Putamen (tissue), 1 donor: ENCODE data around the gene OGFR.

Experiments used
- DNase-seq: peaks from one replicate; pipeline ENCODE4 v3.0.0-alpha.2; 2016; ENCODE audit warnings: low spot score

The OGFR gene, protein sequence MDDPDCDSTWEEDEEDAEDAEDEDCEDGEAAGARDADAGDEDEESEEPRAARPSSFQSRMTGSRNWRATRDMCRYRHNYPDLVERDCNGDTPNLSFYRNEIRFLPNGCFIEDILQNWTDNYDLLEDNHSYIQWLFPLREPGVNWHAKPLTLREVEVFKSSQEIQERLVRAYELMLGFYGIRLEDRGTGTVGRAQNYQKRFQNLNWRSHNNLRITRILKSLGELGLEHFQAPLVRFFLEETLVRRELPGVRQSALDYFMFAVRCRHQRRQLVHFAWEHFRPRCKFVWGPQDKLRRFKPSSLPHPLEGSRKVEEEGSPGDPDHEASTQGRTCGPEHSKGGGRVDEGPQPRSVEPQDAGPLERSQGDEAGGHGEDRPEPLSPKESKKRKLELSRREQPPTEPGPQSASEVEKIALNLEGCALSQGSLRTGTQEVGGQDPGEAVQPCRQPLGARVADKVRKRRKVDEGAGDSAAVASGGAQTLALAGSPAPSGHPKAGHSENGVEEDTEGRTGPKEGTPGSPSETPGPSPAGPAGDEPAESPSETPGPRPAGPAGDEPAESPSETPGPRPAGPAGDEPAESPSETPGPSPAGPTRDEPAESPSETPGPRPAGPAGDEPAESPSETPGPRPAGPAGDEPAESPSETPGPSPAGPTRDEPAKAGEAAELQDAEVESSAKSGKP

DNA sequence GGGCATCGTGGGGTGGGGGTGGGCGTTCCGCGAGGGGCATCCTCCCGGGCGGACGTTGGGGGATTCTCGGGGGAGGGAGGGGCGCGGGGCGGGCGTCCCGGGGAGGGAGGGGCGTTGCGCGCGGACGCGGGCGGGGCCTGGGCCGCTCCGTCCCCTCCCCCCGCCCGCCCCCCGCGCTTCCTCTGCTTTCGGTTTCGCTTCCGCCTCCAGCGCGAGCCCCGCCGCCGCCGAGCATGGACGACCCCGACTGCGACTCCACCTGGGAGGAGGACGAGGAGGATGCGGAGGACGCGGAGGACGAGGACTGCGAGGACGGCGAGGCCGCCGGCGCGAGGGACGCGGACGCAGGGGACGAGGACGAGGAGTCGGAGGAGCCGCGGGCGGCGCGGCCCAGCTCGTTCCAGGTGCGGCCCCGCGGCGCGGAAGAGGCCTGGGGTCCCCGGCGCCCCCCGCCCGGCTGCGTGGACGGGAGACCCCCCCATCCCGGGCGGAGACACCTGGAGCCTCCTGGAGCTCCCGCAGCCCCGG lies at the start of gene OGFR:
OGFR (plus strand) TSS at position 209 of the 528 bp plus-strand sequence; CDS start at position 234, 25 bp downstream.
- DNase-seq, result no peak

DNA sequence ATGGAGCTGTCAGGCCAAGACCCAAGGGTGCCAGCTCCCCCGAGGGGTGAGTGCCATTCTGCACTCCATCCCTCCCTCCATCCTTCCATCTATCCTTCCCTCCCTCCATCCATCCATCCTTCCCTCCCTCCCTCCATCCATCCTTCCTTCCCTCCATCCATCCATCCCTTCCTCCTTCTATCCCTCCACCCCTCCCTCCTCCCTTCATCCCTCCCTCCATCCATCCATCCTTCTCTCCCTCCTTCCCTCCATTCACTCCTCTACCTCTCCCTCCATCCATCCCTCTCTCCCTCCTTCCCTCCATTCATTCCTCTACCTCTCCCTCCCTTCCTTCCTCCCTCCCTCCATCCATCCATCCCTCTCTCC lies 49.7 kb upstream of the OGFR start:
- DNase-seq, result no peak

DNA sequence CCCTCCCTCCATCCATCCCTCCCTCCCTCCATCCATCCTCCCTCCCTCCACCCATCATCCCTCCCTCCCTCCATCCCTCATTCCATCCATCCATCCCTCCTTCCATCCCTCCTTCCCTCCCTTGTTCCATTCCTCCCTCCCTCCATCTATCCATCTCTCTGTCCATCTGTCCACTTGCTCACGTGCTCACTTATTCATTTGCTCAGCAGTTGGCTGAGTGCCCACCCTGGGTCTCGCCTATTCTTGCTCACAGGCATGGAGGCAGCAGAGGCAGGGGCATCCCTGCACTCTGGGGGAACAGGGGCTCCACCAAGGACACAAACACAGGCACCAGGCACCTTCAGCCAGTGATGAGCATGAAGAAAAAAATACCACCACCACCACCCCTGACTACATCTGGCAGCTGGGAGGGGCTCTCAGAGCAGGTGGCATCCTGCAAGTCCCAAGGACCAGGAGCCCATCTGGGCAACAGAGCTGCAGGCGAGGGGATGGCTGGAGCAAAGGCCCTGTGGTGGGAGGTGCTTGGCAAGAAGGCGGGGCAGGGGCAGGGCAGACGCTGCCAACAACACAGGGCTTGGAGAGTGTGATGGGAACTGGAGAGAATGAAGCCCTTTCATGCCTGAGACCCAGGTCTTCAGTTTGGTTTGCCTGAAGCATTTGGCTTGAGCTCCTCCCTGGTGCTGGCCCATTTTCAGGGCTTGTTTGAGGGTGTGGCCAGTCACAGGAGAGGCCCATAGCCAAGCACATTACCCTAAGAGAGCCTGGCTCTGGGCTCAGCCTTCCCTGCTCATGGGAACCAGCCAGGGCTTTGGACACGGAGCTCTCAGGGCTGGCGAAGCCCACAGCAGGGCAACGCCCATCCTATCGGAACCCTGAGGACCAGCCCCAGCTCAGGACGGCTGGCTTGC lies 48.6 kb upstream of the OGFR start:
- no peak for DNase-seq

DNA sequence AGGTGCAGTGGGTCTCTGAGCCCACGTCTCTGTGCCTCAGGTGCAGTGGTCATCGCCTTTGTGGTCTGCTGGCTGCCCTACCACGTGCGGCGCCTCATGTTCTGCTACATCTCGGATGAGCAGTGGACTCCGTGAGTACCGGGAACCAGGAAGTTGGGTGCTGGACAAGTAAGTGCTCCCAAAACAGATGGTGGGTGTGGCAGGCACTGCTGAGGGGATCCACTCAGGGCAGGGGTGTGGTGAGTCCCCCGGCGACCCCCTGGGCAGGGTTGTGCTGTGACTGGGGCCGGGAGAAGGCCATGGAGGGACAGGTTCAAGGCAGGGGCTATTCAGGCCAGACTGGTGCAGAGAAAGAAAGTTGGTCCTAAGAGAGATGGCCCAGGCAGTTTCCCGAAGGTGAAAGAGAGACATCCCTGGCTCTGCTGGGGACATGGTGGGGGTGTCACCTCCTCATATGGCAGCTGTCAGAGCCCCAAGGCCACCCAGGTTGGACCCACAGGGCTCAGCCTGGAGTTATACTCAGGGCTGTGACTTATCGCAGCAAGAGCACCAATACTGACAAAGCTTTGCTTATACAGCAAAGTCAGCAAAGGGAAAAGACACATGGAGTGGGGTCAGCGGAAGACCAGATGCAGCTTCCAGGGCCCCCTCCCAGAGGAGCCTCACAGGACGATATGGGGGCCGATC lies 46.3 kb upstream of the OGFR start:
- no peak for DNase-seq

DNA sequence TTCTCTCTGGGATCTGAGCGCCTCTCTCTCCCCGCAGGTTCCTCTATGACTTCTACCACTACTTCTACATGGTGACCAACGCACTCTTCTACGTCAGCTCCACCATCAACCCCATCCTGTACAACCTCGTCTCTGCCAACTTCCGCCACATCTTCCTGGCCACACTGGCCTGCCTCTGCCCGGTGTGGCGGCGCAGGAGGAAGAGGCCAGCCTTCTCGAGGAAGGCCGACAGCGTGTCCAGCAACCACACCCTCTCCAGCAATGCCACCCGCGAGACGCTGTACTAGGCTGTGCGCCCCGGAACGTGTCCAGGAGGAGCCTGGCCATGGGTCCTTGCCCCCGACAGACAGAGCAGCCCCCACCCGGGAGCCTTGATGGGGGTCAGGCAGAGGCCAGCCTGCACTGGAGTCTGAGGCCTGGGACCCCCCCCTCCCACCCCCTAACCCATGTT lies 44.6 kb upstream of the OGFR start:
- DNase-seq, result no peak

DNA sequence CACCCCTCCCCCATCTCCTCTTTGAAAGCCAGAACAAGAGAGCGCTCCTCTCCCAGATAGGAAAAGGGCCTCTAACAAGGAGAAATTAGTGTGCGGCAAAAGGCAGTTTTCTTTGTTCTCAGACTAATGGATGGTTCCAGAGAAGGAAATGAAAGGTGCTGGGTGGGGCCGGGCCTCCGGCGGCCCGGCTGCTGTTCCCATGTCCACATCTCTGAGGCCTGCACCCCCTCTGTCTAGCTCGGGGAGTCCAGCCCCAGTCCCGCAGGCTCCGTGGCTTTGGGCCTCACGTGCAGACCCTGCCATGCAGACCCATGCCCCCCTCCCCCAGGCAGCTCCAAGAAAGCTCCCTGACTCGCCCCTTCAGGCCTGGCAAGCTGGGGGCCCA lies 44.2 kb upstream of the OGFR start:
- DNase-seq, result no peak

DNA sequence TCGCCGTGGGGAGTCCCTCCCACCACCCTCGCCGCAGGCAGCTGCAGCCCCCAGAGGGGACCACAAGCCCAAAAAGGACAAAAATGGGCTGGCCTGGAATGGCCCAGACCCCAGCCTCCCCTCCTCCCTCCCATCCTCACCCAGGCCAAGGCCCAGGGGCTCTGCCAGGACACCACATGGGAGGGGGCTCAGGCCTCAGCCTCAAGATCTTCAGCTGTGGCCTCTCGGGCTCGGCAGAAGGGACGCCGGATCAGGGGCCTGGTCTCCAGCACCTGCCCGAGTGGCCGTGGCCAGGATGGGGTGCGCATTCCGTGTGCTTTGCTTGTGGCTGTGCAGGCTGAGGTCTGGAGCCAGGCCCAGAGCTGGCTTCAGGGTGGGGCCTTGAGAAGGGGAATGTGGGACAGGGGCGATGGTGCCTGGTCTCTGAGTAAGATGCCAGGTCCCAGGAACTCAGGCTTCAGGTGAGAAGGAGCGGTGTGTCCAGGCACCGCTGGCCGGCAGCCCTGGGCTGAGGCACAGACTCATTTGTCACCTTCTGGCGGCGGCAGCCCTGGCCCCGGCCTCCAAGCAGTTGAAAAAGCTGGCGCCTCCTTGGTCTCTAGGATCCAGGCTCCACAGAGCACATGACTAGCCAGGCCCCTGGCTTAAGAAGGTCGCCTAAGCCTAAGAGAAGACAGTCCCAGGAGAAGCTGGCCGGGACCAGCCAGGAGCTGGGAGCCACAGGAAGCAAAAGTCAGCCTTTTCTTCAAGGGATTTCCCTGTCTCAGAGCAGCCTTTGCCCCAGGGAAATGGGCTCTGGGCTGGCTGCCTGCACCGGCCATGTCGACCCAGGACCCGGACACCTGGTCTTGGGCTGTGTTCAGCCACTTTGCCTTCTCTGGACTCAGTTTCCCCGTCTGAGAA lies 43.5 kb upstream of the OGFR start:
- no peak for DNase-seq

DNA sequence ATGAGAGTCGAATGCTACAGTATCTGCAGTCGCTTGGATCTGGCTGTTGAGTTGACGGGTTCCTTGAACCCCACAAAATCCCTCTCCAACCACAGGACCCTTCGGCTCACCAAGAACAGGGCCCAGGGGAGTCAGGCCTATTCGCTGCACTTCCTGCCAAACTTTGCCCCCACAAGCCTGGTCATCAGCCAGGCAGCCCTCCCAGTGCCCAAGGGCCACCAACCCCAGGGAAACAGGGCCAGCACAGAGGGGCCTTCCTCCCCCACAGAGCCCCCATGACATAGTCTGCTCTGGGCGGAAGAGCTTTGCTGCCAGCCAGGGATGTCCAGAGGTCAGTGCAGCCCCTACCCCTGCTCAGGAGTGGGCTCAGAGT lies 42.9 kb upstream of the OGFR start:
- no peak for DNase-seq

DNA sequence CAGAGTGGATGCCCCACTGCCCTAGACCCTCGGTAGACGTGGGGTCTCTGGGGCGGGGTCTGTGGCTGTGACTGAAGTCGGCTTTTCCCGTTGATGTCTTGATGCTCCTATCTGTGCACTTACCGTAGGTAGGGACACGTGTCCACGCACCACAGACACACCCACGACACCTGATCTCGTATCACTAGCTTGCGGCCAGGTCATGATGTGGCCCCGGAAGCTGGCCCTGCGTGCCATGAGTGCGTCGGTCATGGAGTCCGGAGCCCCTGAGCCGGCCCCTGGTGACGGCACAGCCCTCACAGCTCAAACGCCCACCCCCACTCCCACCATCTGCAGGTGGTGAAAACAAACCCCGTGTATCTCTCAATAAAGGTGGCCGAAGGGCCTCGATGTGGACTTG lies 42.3 kb upstream of the OGFR start:
- DNase-seq, result no peak

DNA sequence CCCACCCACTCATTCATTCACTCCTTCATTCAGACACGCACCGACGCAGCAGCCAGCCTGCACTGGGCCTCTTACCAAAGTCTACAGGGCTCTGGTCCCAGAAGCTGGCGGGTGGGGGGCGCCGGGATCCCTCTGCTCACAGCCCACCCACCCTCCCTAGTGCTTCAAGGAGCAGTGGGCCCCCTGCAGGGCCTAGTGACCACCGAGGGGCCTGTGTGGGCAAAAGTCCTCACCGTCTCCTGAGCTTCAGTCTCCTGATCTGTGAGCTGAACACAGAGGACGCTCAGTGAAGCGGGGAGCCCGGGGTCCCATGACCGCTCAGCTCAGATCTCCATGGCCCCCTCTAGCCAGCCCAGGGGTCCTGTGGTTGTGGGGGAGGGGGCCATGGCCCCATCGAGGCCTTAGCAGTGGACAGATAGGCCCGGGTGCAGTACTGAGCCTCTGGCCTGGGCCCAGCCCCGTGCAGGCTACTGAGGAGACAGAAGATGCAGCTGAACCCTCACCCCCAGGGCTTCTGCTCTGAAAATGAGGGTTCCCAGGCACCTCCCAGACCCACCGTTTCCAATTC lies 41.8 kb upstream of the OGFR start:
- DNase-seq, result no peak

DNA sequence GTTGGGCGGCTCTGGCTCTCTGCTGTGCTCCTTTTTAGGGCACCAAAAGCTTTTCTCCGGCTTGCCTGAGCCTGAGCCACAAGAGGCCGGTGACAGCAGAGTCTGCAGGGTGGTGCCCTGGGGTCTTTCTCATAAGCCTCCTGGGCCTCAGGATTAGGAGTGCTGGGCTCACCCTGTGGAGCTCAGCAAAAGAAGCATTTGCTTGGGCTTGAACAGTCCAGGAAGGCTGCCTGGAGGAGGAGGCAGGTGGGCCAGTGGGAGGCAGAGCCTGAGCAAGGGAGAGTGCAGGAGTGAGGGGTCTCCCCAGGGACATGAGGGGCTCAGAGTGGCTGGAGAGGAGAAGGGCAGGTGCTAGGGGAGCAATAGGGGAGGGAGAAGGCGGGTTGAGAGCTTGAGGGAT lies 41.2 kb upstream of the OGFR start:
- no peak for DNase-seq

DNA sequence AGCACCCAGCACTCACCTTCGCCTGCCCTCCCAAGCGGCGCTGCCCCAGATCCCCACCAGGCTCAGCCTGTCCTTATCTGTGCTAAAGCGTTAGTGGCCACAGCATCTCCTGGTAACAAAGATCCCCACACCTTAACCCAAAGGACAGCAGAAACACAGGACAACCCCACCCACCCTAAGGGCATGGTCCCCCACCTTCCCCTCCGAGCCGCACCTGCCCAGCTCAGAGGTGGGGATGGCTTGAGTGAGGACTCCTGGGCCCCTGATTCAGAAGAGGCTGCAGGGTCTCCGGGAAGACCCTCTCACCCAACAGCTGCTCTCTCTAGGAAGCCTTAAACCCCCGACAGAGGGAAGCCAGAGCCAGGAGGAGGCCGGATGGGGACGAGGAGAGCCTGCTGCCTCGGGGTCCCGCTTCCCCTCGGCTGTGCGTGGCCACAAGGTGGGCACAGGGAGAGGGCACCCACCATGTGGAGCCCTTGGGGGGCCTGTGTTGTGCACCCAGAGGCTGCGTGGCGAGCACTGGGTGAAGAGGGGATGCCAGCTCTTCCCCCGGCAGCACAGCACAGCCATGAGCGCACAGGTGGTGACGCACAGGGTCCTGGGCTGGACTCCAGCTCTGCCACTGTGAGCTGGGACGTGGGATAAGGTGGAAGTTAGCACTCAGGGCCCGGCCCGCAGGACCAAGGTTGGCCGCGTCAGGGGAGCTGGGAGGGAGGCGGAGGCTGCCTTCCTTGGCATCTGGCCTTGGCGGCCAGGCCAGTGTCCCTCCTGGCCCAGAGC lies 40.3 kb upstream of the OGFR start:
- no peak for DNase-seq

DNA sequence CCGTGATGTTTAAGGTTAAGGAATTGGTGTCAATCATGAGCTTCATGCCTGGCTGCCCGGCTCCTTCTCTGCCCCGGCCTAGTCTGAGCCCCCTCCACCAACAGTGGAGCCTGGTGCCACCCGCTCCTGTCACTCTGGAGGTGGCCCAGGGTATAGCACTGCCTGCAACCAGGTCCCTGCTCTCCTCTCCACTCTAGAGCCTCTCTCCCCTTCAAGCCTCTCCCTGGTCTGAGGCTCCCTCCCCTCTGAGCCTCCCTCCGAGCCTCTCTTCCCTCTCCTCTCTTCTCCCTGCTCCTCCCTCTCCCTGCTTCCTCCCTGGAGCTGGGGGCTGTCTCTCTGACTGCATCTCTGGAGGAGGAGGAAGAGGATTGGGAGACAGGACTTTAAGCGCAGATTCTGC lies 39.6 kb upstream of the OGFR start:
- no peak for DNase-seq

DNA sequence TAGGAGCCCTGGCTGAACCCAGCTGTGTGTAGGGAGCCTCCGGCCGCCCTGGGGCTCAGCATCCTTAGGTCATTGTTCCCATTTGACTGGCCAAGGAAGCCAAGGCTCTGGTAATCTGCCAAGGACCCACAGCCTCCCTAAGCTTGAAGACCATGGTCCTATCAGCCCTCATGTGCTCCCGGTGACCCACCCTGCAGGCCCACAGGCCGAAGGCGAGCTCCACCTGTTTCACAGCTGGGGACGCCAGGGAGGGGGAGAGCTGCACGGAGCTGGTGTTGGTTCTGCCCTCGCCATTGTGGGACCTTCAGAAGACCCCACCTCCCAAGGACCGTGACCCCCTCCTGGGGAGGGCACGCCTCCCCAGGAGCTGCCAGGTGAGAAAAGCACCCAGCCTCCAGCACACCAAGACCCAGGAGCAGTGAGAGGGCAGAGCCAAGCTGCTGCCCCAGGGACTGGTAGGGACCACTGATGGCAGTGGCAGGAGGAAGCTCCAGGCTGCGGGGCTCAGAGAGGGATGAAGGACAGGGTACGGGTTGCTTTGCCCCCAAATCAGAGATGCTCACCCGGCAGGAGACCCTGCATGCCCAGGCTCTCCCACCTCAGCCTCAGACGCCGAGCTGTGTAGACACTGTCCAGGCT lies 39.1 kb upstream of the OGFR start:
- no peak for DNase-seq

DNA sequence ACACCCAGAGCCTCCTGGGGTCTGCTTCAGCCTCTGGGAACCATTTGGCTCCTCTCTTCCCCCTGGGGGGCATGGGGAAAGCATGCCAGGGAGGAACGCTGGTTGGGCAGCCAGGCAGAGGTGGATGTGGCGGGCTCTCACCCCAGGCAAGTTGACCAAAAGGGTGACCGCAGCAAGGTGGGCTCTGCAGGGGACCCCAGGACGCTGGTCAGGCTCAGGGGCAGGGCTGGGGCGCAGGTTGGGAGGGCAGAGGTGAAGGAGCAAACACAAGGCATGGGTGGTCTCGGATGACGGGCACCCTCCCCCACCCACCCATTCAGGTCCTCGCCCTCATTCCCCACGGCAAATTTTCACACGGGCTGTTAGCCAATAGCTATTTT lies 38.6 kb upstream of the OGFR start:
- no peak for DNase-seq

DNA sequence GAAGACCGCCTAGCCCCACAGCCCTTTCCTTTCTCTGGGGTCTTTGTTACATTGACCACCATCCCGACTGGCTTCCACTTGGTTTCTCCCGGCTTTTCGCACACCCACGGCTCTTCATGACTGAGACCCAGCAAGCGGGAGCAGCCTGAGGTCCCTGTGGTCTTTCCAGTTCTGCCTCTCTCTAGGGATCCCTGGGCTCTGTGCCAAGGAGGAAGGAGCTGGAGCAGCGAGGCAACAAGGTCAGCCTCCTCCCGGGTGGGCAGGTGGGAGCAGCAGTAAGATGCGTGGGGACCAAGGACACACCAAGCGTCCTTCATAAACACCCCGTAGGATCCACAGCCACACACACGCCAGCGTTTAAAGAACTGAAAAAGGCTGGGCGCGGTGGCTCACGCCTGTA lies 37.9 kb upstream of the OGFR start:
- no peak for DNase-seq

DNA sequence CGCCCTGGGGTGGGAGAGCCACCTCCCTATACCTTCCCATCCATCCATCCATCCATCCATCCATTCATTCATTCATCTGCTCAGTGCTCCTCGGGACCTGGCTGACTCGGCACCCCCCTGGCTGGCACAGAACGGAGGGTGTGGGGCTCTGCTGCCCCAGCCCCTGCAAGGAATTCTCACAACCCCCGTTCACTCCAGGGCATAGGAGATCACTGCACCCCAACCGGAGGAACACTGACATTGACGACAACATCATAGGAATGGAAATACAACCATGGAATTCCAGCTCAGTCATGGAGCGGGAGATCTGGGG lies 36.4 kb upstream of the OGFR start:
- no peak for DNase-seq

DNA sequence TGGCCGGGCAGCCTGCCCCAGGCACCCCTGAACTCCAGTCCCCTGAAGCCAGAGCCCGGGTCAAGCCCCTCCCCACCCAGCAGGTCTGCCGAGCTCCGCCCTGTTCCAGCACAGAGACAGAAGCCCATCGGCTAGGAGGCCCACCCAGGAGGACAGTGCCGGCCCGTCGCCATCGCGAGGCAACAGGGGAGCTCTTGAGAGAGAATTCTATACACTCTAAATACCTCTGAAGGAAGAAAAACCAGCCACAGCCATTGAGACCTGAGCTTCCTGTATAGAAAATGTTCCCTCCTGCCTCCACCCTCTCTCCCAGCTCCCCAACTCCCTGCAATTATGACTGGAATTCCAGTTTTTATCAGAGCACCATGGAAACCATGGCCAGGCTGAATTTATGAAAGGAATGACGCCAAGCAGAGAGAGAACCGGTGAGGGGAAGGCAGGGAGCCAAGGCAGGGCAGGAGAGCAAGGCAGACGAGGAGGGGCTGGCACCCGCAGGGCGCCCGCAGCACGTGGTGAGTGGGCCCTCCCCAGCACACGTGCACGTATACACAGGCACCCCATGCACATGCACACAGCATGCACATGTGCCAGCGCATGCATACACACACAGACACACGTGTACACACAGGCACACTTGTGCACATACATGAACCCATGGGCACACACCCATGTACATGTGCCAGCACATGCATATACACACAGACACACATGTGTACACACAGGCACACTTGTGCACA lies 35.9 kb upstream of the OGFR start:
- no peak for DNase-seq
